HG02852 (cell line): ENCODE measurements around the gene ZDHHC24.

Experiments used
- ATAC-seq: cut with Tn5 transposase; IDR thresholded peaks from one replicate; pipeline ENCODE4 v1.9.1; 2021; ENCODE audit warnings: mild to moderate bottlenecking, moderate library complexity; ENCODE audit not compliant: unreplicated experiment

Gene ZDHHC24

DNA sequence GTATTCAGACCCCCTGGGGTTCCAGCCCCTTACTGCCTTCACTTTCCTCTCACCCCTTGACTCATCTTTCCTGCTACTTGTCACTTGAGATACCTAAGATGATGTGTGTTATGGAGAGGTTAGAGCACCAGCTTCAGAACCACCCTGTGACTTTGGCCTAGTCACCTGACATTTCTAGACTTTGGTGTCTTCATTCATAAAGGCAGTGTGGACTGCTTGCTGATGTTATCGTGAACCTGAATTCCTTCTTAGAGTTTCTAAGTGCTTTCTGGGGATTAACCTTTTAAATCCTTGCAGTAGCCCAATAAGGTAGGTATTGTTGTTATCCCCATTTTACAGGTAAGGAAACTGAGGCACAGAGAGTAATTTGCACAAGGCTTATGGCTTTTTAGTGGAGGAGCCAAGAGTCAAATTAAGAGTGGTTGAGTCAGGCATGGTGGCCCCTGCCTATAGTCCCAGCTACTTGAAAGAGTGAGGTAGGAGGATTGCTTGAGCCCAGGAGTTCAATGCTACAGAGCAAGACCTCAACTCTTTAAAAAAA lies 40.5 kb downstream of the ZDHHC24 start:
- no peak for ATAC-seq

DNA sequence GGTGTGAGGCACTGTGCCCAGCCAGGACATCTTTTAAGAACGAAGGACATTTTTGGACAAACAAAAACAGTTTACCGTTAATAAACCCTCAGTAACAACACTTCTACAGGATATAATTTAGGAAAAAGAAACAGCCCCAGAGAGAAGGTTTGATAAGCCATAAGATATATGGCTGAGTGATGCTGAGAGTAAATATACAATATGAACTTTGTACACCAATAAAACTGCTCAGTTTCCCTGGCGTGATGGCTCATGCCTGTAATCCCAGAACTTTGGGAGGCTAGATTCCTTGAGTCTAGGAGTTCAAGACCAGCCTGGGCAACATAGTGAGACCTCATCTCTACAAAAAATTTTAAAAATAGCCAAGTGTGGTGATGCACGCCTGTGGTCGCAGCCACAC lies 47.3 kb downstream of the ZDHHC24 start:
- ATAC-seq: no peak

DNA sequence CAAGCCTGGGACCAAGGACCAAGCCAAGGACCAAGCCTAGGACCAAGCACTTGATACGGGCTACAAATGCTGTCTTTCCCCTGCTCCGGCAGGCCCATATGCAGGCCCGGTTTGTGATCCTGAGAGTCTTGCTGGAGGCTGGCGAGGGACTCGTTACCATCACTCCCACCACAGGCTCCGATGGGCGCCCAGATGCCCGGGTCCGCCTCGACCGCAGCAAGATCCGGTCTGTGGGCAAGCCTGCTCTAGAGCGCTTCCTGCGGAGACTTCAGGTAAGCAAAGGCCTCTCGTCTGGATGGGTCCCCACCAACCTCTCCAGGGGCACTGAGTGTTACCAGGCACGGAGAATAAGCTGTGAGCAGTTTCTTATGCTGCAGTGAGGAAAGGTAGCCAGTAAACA lies 48.6 kb downstream of the ZDHHC24 start:
- no peak for ATAC-seq

DNA sequence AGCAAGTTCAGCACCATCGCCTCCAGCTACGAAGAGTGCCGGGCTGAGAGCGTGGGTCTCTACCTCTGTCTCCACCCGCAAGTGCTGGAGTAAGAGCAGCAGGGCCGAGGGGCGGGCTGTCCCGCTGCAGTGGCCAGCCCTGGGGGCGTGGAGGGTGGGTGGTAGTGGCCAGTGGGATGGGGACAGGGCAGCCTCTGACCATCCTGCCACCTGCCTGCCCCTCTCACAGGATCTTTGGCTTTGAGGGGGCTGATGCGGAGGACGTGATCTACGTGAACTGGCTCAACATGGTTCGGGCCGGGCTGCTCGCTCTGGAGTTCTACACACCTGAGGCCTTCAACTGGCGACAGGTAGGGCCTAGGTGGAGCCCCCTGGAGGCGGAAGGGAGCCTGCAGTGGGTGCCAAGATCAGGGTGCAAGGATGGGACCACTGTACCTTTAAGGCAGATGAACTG lies 50.4 kb downstream of the ZDHHC24 start:
- ATAC-seq: no peak

DNA sequence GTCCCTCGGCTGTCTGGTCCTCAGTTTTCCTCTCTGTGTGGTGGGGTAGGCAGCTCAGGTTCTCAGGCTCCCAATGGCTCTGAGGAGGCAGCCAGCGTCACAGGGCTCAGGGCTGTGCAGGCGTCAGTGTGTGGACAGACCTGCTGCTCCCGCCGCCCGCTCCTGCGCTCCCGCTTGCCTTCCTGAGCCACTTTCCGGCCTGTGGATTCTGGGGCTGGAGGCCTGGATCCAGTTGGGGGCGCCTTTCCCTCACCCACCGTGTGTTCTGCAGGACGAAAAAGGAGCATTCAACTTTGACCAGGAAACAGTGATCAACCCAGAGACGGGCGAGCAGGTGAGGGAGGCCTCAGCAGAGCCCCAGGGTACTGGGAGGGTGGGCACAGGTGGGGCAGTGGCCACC lies 50.9 kb downstream of the ZDHHC24 start:
- ATAC-seq: no peak

DNA sequence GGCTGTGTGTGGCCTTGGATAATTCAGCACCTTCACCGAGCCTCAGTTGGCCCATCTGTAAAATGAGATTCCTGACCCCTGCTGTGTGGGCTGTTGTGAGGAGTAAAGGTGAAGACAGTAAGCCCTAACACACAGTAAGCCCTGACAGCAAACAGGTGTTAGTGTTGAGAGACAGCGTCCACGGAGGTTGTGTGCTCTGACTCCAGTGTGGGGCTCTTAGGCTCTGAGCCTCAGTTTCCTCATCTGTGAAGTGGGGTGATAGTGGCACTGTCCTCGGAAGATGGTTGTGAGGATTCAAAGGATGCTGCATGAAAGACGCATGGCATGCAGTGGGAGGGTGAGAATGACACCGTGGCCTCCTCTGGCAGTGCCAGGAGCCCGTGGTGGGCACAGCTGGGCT lies 51.4 kb downstream of the ZDHHC24 start:
- no peak for ATAC-seq

DNA sequence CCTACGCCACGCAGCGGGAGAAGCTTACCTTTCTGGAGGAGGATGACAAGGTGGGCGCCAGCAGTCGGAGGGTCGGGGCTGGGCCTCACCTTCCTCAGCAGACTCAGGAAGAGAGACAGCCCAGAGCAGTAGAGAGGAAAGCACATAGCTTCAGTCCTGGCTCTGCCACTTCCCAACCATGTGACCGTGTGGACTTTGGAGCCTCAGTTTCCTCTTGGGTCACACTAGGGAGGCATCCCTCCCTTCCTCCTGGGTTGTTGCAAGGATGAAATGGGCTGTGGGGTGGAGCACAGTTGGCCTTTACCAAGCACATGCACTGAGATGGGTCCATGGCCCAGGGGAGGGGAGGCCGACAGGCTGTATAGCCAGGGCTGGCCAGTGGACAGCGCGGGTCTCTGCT lies 52.7 kb downstream of the ZDHHC24 start:
- no peak for ATAC-seq

DNA sequence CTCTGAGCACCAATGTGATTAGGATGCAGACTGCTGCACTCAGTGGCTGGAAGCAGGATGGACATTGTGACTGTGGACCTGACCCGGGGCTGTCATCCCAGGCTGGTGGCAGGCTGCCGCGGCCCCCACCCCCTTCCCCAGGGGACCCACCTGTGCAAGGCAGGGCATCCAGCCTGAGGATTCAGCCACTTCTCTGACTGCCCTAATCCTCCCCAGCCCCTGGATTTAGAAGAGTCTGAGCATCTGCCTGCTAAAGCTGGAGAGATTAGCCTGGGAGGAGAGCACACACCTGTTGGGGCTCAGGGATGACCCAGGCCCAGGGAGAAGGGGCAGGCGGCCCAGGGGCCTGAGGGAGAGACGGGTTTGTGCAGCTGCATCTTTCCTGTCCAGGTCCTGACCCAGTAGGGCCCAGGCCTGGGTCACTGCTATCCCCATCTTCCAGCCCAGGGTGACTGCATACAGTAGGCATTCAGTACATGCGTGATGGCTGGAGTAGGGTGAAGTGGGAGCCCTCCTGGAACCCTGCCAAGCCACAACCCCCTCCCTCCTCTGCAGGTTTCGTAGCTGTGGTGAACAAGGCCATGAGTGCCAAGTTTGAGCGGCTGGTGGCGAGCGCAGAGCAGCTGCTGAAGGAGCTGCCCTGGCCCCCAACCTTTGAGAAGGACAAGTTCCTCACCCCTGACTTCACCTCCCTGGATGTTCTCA lies 53.5 kb downstream of the ZDHHC24 start:
- no peak for ATAC-seq

DNA sequence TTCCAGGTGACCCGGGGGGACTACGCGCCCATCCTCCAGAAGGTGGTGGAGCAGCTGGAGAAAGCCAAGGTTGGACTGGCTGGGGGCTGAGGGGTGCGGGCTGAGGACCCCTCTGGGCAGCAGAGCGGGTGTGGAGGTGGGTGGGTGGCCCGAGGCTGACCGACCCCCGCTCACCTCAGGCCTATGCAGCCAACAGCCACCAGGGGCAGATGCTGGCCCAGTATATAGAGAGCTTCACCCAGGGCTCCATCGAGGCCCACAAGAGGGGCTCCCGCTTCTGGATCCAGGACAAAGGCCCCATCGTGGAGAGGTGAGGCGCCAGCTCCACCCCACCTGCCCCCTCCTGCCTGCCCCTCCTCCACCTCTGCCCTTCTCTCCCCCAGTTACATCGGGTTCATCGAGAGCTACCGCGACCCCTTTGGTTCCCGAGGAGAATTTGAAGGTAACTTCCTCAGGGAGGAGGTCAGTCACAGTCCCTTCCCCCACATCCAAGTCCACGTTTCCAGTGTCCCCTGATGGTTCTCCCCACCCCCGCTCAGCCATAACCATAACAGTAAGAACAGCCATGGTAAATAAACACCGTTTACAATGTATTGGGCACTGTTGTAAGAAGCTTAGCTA lies 54.4 kb downstream of the ZDHHC24 start:
- no peak for ATAC-seq

DNA sequence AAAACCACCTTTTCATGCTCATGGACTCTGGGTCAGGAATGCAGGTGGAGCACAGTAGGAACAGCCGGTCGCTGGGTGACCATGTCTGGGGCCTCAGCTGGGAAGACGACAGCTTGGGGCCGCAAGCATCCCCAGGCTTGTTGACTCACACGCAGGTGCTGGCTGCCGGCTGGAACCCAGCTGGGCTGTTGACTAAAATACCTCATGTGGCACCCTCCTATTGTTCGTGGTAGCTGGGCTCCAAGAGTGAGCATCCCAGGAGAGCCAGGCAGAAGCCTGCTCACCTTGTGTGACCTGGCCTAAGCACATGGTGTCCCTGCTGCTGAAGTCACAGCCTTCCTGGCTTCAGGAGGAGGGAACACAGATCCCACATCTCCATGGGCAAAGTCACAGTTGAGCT lies 56.2 kb downstream of the ZDHHC24 start:
- ATAC-seq: no peak

DNA sequence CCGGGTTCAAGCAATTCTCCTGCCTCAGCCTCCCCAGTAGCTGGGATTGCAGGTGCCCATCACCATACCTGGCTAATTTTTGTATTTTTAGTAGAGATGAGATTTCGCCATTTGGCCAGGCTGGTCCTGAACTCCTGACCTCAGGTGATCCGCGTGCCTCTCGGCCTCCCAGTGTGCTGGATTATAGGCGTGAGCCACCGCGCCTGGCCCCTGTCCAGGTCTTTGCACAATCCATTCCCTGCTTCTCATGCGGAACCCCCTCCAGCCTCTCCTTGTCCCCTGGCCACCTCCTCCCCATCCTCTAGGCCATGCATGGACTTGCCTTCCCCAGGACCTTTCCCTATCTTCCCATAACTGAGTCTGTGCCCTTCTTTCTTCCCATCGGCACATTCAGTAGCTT lies 56.9 kb downstream of the ZDHHC24 start:
- ATAC-seq: no peak

DNA sequence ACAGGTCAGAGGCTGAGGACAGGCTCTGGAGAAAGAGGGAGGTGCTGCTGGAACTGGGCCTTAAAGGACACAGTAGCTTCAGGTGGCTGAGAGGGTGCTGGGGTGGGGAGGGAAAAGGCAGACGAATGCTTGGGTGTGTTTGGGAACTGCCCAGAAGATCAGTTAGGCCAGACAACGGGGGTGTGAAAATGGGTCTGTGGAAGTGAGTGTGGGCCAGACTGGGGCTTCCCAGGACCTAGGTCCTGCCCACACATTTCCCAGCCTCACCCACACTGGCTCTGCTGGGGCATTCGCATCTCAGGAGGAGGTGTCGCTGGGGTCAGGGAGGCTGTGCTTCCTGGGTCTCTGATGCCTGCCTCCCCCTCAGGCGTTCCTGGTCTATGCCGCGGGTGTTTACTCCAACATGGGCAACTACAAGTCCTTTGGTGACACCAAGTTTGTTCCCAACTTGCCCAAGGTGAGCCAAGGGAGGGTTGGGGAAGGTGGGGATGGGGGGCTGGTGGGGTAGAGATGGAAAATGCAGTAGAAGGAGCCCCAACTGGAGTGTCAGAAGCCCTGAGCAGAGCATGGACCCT lies 61.0 kb downstream of the ZDHHC24 start:
- ATAC-seq: no peak

DNA sequence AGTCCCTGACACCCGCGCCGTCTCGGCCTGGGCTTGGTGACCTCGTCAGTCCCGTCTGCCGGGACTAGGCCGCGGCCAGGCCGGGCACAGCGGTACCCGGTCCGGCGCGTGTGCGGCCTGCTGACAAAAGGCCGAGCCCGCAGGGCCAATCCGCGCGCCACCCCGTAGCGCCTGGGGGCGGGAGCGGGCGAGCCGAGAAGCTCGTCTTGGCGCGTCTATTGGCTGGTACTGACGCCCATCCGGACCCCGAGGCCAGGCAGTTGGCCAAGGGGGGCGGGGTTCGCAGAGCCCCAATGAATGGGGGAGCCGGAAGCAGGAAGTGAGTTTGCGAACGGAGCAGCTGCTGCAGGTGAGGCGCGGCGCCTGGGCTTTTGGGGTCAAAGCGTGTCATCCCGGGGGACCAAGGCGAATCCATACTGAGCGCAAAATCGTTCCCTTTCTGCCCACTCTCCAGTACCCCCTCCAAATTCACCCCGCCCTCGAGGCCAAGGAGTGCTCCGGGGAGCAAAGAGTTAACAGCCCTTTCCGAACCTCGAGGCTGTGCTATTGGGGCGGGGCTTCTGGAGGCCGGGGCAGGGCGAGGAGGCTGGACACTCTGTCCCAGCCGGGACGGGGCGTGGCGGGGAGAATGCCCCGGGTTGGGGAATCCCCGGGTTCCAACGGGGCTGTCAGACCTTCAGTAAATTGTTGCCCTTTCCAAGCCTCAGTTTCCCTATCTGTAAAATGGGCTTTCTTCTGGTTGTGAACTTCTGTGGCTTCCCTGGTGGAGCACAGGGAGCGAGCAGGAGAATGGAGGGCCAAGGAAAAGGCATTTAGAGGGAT lies 65.5 kb downstream of the ZDHHC24 start, which contains the start of gene DPP3:
Gene DPP3 (plus strand): TSS at position 318 of the 822 bp plus-strand sequence. CDS start 1,767 bp downstream, outside the sequence.
- peak; percentile 90 for ATAC-seq

DNA sequence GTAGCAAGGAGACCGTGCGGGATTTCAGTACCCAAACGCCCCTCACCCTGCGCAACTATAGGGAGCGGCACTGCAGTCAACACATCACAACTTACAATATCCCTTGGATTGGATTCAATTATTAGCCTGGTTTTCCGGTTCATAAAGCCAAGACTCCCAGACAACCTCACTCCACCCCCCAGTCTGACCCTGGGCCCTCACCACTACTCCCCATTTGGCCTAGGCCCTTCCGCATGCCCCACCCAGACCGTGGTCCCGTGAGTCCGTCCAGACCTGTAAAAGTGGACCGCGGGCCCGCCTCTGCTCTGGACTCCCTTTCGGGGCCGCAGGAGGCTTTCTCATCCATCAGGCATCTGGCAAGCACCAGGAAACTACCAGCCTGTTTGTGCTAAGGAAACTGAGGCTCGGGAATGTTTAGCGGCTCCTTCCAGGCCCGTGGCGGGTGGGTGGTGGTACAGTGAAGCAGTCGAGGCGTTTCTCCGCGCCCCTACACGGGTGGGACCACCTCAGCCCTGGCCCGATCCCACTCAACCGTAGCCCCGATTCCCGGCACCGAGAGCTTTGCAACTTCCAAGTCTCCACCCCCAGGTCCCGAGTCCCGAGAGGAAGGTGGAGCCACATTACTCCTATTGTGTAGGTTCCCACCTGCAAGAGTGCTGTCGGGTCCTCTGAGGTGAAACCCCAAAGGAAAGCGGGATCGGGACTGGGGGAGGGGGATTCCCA lies 66.3 kb downstream of the ZDHHC24 start:
- peak; percentile 15 for ATAC-seq

DNA sequence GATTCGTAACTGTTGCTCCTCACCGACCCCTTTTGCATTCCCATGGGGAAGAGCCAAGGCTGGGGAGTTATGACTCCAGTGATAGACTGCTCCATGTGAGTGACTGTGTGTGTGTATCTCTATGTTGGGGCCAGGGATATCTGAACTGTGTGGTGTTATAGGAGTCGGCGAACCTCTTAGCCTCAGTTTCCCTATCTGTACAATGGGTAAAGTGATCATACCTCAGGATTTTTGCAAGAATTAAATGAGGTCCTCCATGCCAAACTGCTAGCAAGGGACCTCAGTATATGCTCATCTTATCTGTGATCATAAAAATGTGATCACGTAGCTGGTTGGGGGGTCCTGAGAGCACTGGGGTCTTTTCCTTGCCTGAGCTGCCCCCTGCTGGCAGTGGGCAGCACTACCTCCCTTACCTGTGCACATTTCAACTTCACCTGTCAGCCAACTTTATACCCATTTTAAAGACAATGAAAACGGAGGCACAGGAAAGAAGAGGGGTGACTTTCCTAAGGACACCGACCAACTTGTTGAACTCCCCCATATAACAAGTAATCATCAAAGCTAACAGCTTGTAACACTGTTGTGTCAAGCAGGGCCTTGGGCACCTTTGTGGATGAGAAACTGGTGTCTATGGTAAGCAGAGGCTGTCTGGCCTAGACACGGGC lies 67.0 kb downstream of the ZDHHC24 start:
- ATAC-seq: no peak

DNA sequence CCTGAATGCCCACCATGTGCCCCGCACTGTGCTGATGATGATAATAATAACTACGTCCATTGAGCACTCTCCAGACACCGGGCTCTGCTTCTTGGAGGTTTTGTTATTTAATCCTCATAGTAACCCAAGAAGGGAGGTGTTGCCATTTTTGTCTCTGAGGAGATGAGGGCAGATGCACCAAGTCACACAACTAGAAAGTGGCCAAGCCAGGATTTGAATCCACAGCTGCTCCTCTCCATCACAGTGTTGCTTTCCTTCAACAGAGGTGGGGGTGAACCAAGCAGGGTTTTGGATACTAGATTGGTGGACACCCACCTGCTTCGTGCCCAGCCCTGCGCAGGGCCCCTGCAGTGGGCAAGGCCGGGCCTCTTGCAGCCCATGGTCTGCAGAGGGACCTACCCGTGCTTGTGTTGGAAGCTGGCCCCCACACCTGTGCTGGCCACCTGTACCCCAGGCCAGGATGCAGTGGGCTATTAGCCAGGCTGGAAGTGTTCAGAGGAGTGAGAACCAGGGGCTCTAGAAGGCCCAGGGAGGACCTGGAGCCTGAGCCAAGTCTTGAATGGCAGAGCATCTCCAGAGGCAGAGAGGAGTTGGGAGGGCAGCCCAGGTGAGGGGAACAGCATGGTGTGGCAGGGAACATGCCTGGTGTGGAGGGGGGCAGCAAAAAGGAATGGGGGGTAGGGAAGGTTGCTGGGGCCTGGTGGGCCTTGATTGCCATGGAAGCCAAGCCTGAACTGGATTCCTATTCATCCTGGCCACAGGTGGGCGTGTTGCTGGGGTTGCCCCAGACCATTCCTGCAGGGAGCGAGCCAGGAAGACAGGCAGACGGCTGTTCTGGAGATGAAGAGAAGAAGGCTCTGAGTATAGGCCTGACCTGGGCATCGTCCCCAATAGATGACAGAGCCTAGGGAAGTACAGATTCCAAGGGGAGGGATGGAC lies 68.3 kb downstream of the ZDHHC24 start:
- ATAC-seq: no peak

DNA sequence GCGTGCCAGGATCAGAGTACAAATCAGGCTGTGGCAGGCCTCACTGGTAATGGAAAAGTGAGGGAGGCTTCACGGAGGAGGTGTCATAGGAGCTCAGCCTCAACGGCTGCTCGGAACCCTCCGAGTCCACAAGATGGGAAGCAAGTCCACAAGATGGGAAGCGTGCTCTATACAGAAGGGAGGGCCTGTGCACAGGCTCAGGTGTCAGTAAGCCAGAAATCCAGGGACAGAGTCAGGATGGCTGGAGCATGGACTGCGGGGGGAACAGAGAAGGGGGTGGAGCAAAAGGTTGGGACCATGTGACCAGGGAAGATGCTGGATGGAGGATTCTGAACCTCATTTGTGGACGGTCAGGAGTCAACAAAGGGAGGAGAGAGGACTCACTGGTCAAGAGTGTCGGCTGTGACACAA lies 69.0 kb downstream of the ZDHHC24 start:
- no peak for ATAC-seq

DNA sequence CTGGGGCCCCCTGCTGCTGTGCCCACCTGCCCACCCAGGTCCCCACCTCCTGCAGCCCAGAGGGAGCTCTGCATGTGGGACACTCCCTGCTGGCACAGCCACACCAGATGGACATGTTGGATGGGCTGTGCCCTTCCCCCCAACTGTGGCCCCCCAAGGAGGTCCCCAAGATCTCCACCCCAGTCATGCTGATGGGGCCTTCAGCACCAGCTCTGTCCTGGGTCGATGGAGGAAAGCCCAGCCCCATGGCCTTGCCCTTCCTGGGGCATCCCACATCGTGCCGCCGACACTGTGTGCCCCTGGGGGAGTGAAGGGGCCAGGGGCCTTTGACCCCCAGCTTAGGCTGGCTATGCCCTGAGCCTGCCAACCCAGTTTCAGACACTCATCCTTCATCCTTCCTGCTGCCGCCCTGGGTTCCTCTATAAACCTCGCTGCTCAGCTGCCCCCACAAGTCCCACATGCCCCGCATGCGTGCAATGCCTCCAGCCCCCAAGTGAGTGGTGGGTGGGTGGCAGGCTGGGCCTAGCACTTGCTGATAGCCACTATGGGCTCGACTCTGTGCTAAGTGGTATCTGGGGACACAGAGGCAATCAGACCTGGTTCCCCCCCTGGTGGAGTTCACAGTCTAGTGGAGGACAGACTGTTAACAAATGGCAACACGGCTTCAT lies 69.5 kb downstream of the ZDHHC24 start:
- ATAC-seq: no peak
